Forelimb muscle (tissue), 1 donor: ENCODE data around the gene PCARE. TPM values are rescaled to one million over a fixed set of nuclear protein-coding genes. Genes with fewer than 3 reads are reported as not detected.

Experiments used
- polyA plus RNA-seq: library from polyadenylated mRNA; unstranded; fragments of 120-200 nt; gene quantifications from one replicate; pipeline ENCODE4 v1.2.1, GENCODE V29; 2013; ENCODE audit not compliant: insufficient read length

PCARE gene
- polyA plus RNA-seq, 1 donor = 0.25 TPM

Other genes starting within 250 kb of the PCARE start
- gene TRMT61B, start 204.2 kb downstream of the PCARE start, polyA plus RNA-seq = 11.0 TPM
- 27.2 TPM for gene WDR43, start 179.9 kb downstream of the PCARE start, polyA plus RNA-seq
- 1.9 TPM for gene TOGARAM2, start 93.2 kb downstream of the PCARE start, polyA plus RNA-seq
- 19.2 TPM for gene CLIP4, start 40.9 kb upstream of the PCARE start, polyA plus RNA-seq